Fibroblast of villous mesenchyme (primary cell): ENCODE results near the gene ITGA8. TPM values are rescaled to one million over a fixed set of nuclear protein-coding genes. Genes with fewer than 3 reads are reported as not detected.
A peak's percentile ranks its signal among the peaks of the same experiment; 100 is the strongest.
"Not testable (repeated sequence)": the region's sequence is repeated elsewhere in the genome, so short reads cannot be mapped to it uniquely, and the experiment has no call there.

ENCODE experiments used
- DNase-seq: peaks from one replicate; pipeline ENCODE4 v3.0.0-alpha.2; 2010; ENCODE audit warnings: low read depth
- H3K4me3 ChIP-seq: 2 replicates; pipeline ENCODE4 v1.5.1; 2011; ENCODE audit warnings: low read depth, mild to moderate bottlenecking, low read length
- total RNA-seq: library from RNA; depleted of rRNA; stranded (reverse); fragments of >200 nt; gene quantifications from 2 replicates; pipeline ENCODE4 v1.2.3, GENCODE V29; 2012
- TF ChIP-seq, protein P1 (sequence below): IDR thresholded peaks from 2 replicates; pipeline ENCODE4 v1.5.1; 2012; ENCODE audit warnings: low read depth, mild to moderate bottlenecking, low read length; ENCODE audit not compliant: insufficient read depth

ITGA8 gene
- total RNA-seq = 1.3 and 3.2 TPM in 2 replicates

DNA sequence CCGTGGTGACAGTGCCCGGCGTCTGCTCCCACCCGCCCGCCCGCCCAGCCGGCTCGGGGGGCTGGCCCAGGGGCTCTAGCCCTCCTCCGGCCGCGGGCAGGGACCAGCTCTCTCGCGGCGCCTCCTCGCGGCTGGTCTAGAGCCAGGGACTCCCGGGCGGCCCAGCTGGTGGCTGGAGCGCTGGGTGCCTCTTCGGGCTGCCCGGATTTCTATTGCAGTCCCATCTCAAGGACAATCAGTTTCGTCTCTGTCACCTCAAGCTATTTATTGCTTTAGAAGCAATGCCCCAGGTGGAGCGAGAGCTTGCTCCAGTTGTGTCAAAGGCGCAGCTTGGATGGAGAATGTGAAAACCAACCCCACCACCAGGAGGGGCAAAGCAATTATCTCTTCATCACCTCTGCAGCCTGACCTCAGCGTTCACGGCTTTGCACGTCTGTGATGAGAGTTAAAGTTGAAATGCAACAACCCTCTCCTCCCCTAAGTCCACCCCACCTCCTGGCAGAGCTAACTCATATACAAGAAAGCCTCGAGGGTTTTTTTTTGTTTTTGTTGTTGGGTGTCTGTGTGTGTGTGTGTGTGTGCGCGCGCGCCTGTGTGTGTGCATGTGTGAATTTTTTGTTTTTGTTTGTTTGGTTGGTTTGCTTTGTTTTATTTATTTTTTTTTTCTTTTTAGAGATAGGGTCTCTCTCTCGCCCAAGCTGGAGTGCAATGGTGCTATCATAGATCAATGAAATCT, at the start of gene ITGA8:
Gene ITGA8, minus strand, starts transcription at position 24 of the 736 bp plus-strand sequence. CDS start 151 bp downstream, outside the sequence.
- no peak for DNase-seq

DNA sequence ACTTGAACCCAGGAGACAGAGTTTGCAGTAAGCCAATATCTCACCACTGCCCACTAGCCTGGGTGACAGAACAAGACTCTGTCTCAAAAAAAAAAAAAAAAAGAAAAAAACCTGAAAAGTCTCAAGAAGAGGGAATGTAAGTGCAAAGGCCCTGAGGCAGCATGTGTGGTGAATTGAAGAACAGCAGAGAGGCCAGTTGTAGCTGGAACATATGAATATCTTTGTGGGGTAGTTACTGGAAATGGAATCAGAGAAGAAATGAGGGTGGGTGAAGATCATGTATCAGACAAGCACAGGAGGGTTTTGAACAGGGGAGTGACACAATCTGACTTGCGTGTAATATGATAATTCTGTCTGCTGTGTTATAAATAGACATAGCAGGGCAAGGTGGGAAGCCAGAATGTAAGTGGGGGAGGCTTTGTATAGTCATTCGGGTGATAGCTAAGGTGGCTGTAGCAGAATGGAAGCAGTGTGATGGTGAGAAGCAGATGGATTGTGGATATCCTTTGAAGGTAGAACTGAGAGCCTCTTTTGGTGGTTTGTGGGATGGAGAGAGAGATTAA, 45.3 kb upstream of the ITGA8 start:
- DNase-seq = no peak
- TF ChIP-seq, protein P1, sequence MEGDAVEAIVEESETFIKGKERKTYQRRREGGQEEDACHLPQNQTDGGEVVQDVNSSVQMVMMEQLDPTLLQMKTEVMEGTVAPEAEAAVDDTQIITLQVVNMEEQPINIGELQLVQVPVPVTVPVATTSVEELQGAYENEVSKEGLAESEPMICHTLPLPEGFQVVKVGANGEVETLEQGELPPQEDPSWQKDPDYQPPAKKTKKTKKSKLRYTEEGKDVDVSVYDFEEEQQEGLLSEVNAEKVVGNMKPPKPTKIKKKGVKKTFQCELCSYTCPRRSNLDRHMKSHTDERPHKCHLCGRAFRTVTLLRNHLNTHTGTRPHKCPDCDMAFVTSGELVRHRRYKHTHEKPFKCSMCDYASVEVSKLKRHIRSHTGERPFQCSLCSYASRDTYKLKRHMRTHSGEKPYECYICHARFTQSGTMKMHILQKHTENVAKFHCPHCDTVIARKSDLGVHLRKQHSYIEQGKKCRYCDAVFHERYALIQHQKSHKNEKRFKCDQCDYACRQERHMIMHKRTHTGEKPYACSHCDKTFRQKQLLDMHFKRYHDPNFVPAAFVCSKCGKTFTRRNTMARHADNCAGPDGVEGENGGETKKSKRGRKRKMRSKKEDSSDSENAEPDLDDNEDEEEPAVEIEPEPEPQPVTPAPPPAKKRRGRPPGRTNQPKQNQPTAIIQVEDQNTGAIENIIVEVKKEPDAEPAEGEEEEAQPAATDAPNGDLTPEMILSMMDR = no peak
- no peak overlapping the region for H3K4me3 ChIP-seq

More for the DNA sequence above, at the start of gene ITGA8:
- no peak within 1 kb of the TSS for H3K4me3 ChIP-seq
- TF ChIP-seq, protein P1 = peak; percentile 41

DNA sequence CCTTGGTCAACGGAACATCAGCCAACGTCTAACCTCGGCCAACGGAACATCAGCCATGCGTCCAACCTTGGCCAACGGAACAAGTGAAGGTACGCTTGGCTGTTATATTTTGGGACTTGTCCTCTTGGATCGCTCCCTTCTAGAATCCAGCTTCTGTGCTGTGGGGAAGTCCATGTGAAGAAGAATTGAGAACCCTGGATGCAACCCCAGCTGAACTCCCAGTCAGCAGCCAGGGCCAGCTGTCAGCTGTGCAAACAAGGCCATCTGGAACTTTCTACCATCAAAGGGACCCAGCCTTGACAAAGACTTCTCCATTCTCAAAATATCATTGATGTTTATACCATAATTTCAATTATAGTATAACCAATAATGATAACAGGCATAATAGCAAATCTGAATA, 43.3 kb upstream of the ITGA8 start:
- no peak for DNase-seq
- no peak overlapping the region for H3K4me3 ChIP-seq
- TF ChIP-seq, protein P1 = no peak

DNA sequence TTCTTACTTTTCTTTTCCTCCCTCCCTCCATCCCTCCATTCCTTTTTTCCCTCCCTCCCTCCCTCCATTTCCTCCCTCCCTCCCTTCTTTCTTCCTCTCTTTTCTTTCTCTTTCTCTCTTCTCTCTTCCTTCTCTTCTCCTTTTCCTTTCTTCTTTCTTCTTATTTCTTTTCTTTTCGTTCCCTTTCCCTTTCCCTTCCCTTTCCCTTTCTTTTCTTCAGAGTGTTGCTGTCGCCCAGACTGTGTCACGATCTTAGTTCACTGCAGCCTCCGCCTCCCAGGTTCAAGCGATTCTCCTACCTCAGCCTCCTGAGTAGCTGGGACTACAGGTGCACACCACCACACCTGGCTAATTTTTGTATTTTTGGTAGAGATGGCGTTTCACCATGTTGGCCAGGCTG, 42.5 kb upstream of the ITGA8 start:
- DNase-seq, H3K4me3 ChIP-seq: not testable (repeated sequence)

DNA sequence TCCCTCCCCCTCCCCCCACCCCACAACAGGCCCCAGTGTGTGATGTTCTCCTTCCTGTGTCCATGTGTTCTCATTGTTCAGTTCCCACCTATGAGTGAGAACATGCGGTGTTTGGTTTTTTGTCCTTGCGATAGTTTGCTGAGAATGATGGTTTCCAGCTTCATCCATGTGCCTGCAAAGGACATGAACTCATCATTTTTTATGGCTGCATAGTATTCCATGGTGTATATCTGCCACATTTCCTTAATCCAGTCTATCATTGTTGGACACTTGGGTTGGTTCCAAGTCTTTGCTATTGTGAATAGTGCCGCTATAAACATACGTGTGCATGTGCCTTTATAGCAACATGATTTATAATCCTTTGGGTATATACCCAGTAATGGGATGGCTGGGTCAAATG, 41.5 kb upstream of the ITGA8 start:
- DNase-seq, H3K4me3 ChIP-seq: not testable (repeated sequence)

DNA sequence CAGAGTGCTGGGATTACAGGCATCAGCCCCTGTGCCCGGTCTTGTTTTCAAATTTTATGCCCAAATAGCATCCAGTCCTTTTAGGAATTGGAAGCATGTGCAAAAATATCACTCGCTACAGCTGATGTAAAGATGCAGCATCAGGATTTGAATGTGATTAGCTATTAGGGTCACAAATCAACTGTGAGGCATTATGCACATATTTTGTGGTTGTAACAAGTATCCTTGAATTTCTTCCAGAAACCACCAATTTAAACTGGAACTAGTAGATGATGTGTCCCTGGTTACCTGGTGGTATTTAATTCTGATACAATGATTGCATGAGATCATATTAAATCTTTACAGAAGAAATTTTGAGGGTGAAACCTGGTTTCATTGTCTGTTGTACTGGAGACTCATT, 41.0 kb upstream of the ITGA8 start:
- TF ChIP-seq, protein P1 = no peak
- no peak for DNase-seq
- no peak overlapping the region for H3K4me3 ChIP-seq

DNA sequence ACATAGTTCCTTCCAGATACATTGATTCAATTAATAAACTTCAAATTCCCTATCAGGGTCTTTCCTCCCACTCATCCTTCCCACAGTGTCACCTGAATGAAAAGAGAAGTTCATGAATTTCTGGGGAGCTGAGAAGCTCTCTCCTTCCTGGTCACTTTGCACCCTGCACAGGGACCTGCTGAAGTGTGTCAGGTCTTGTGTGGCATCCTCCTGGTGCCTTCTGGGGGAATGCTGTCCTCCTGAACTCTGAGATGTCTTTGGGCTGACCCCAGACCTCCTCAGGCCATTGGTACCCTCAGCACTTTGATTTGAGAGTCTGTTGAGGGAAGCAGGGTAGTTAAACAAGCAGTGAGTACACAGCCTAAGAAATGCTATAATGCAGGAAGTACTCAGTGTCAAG, 39.5 kb upstream of the ITGA8 start:
- TF ChIP-seq, protein P1 = no peak
- H3K4me3 ChIP-seq = no peak overlapping the region
- DNase-seq = no peak

DNA sequence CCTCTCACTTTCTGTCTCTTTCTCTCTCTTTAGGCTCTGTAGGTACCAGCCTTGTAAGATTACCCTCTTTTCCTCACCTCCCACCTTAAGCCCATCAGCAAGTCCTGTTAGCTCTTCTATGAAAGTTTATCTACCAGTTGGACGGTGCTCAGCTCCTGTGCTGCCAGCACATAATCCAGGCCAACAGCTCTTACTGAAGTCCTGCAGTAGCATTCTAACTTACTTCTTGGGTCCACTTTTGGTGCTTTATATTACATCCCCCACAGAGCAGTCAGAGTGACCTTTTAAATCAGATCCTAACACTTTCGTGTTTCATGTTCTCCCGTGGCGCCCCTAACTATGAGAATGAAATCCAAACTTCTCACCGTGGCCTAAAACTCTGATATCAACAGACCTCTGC, 38.9 kb upstream of the ITGA8 start:
- no peak overlapping the region for H3K4me3 ChIP-seq
- no peak for DNase-seq
- TF ChIP-seq, protein P1 = no peak
